Stimulated activated CD8-positive, alpha-beta memory T cell treated with anti-CD3 and anti-CD28 coated beads, Interleukin-12 subunit alpha, Interleukin-12 subunit beta, amount 100 ng/mL, for 24 hours (primary cell): ENCODE results near the gene ZBTB7C.

Experiments
- DNase-seq: peaks from one replicate; pipeline ENCODE4 v3.0.0-alpha.2; 2020; ENCODE audit errors: extremely low read depth

Gene ZBTB7C

GRCh38 chr18:48058486-48058885, 350.7 kb downstream of the ZBTB7C start:
- DNase-seq: no peak

- no peak for DNase-seq
Observed at GRCh38 chr18:48057018-48057417, 352.2 kb downstream of the ZBTB7C start.

- DNase-seq: no peak
Observed at GRCh38 chr18:48055351-48055750, 353.8 kb downstream of the ZBTB7C start.

- no peak for DNase-seq
Observed at GRCh38 chr18:48053881-48054816, 355.0 kb downstream of the ZBTB7C start.

- DNase-seq: no peak
Observed at GRCh38 chr18:48052842-48053241, 356.3 kb downstream of the ZBTB7C start.

GRCh38 chr18:48051945-48052840, 357.0 kb downstream of the ZBTB7C start:
- no peak for DNase-seq

- DNase-seq: no peak
Observed at GRCh38 chr18:48050176-48050575, 359.0 kb downstream of the ZBTB7C start.

- no peak for DNase-seq
Observed at GRCh38 chr18:48049757-48050156, 359.4 kb downstream of the ZBTB7C start.

GRCh38 chr18:48048251-48048650, 360.9 kb downstream of the ZBTB7C start:
- DNase-seq: no peak

- no peak for DNase-seq
Observed at GRCh38 chr18:48046843-48047242, 362.3 kb downstream of the ZBTB7C start.

- DNase-seq: no peak
Observed at GRCh38 chr18:48045744-48046143, 363.4 kb downstream of the ZBTB7C start.

- no peak for DNase-seq
Observed at GRCh38 chr18:48044944-48045343, 364.2 kb downstream of the ZBTB7C start.

- DNase-seq: no peak
Observed at GRCh38 chr18:48043166-48043565, 366.0 kb downstream of the ZBTB7C start.

- DNase-seq: no peak
Observed at GRCh38 chr18:48042431-48042830, 366.8 kb downstream of the ZBTB7C start.

GRCh38 chr18:48040457-48041110, 368.6 kb downstream of the ZBTB7C start:
- no peak for DNase-seq

- no peak for DNase-seq
Observed at GRCh38 chr18:48039769-48040215, 369.4 kb downstream of the ZBTB7C start.

GRCh38 chr18:48038636-48039035, 370.5 kb downstream of the ZBTB7C start:
- no peak for DNase-seq

- DNase-seq: no peak
Observed at GRCh38 chr18:48037481-48038271, 371.5 kb downstream of the ZBTB7C start.

- no peak for DNase-seq
Observed at GRCh38 chr18:48036641-48037421, 372.4 kb downstream of the ZBTB7C start.

GRCh38 chr18:48036226-48036625, 373.0 kb downstream of the ZBTB7C start:
- DNase-seq: no peak

- no peak for DNase-seq
Observed at GRCh38 chr18:48035556-48035860, 373.7 kb downstream of the ZBTB7C start.
